UCSD-AML1 (cell line): ENCODE measurements around the gene MRLN.
"Not testable (repeated sequence)": the region's sequence is repeated elsewhere in the genome, so short reads cannot be mapped to it uniquely, and the experiment has no call there.

Source experiments
- DNase-seq: peaks from one replicate; lab custom pipeline; 2025; ENCODE audit not compliant: unreplicated experiment; lab: John Stamatoyannopoulos, UW

Gene MRLN

GRCh38 chr10:59753267-59753666, at the start of gene MRLN:
MRLN (minus strand) TSS chr10:59753455.
- DNase-seq, result no peak

GRCh38 chr10:59801171-59801570, 47.9 kb upstream of the MRLN start:
- no peak for DNase-seq

DNA sequence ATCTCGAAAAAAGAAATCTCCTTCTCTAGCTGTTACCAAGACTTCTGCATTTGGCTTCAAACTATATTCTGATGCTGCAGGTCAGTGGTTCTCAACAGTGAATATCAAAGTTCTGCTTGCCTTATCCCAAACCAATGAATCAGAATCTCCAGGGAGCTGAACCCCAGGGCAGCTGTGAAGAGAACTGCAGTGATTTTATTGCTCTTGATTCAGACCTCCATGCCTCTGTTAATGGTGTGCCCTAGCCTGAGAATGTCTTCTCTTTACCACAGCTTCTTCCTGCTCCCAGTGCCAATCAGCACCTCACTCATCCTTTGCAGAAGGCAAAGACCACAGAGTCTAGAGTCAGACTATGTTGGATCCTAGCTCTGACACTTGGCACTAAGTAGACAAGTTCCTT, 46.2 kb upstream of the MRLN start:
- DNase-seq, result no peak

GRCh38 chr10:59793919-59794318, 40.7 kb upstream of the MRLN start:
- DNase-seq, result no peak

GRCh38 chr10:59792812-59793211, 39.6 kb upstream of the MRLN start:
- DNase-seq, result no peak

GRCh38 chr10:59791601-59792000, 38.3 kb upstream of the MRLN start:
- no peak for DNase-seq

GRCh38 chr10:59790080-59790479, 36.8 kb upstream of the MRLN start:
- not testable (repeated sequence) for DNase-seq

DNA sequence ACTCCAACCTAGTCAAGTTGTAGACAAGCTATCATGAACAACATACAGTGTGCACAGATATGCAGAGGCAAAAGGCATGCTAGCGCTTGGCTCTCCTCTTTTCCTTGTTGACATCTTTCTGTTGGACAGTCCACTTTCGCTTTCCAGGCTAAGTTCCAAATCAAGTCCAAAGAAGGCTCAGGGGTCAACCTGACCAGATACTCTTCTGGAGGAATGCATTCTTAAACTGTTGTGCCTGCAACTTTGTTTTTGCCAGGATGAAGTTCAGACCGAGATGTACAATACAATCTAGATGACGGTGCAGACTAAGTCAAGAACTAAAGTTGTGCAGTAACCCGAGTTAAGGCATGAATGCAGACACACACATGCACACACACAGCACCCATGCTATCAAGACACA, 35.7 kb upstream of the MRLN start:
- not testable (repeated sequence) for DNase-seq

GRCh38 chr10:59787032-59787431, 33.8 kb upstream of the MRLN start:
- DNase-seq, result not testable (repeated sequence)

DNA sequence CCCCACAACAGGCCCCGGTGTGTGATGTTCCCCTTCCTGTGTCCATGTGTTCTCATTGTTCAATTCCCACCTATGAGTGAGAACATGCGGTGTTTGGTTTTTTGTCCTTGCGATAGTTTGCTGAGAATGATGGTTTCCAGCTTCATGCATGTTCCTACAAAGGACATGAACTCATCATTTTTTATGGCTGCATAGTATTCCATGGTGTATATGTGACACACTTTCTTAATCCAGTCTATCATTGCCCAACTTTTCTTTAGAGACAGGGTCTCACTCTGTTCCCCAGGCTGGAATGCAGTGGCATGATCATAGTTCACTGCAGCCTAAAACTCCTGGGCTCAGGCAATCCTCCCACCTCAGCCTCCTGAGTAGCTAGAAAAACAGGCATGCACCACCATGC, 32.2 kb upstream of the MRLN start:
- not testable (repeated sequence) for DNase-seq

- no peak for DNase-seq
These were observed 28.3 kb upstream of the MRLN start for GRCh38 chr10:59781511-59781910.

DNA sequence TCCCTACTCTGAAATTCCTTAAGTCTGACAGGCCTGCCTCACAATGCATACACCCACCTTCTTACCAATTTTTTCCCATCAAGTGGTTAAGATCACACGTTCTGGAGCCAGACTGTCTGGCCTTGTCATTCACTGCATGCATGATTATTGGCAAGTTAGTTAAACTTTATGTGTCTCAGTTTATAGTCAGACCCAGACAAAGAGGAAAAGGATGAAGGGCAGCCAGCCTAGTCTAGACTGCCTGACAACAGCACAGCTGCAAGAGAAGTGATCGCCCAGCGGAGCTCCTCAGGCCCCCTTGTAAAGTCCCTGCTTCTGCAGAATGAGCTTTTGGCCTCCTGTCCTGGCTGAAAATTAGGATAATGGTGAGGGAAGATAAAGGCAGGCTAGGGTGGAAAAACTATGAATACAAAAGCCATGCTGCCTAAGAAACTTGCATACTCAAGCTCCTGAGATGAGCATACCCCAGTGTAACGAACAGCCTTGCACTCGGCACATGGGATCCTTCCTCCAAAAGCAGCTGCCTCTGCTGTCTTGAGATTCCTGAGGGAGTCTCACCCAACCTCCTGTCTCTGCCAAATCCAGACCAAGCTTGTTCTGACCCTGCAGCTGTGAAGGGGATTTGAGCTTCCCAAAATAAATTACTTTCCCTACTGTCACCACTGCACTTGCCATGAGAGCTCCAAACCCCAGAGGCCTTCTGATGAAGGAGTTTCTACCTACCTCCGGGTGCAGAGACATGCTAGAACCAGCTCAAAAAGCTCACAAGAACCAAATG, 26.7 kb upstream of the MRLN start:
- DNase-seq, result no peak

DNA sequence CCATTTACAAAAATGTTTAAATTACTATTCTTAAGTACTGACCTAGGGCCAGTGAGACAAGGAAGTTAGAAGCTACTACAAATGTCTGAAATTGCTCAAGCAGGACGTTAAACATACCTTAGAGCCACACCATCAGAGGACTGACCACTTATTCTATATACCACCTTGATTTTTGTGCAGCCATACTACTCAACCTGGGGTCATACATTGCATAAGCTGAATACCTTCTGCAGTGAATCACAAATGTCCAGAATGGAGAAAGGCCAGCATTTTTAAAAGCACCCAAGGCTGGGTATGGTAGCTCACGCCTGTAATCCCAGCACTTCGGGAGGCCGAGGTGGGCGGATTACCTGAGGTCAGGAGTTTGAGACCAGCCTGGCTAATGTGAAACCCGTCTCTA, 21.2 kb upstream of the MRLN start:
- no peak for DNase-seq

DNA sequence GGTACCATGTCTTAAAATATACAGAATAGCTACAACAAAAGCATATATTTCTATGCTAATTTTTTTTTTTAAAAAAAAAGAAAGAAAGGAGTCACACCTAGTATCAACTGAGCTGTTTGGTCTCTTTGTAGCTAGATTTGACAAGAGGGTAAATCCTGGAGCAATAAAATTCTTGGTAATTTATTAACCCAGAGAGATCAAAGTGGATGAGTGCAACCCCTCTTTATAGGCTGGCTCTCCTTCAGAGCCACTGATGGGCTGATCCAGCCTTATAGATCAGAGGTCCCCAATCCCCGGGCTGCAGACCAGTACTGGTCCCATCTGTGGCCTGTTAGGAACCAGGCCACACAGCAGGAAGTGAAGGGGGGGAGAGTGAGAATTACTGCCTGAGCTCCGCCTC, 19.8 kb upstream of the MRLN start:
- DNase-seq, result no peak

DNA sequence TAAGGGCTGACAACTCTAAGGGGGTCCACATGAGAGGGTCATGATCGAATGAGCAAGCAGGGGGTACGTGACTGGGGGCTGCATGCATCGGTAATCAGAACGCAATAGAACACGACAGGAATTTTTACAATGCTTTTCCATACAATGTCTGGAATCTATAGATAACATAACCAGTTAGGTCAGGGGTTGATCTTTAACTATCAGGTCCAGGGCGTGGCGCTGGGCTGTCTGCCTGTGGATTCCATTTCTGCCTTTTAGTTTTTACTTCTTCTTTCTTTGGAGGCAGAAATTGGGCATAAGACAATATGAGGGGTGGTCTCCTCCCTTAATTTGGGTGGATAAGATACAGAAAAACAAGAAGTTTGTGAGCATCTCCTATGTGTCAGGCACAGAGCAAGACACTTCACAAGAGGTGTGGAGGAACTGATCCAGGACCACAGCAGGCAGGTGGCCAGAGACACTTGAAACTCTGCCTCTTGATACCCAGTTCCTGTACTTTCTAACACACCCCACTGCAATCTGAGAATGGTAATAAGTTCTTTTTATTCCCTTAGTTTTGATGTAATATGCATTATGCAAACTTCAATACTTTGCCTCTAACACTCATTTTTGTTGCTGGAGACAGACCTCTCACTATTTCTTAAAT, 18.0 kb upstream of the MRLN start:
- no peak for DNase-seq

- no peak for DNase-seq
These were observed 17.4 kb upstream of the MRLN start for GRCh38 chr10:59770689-59771088.

DNA sequence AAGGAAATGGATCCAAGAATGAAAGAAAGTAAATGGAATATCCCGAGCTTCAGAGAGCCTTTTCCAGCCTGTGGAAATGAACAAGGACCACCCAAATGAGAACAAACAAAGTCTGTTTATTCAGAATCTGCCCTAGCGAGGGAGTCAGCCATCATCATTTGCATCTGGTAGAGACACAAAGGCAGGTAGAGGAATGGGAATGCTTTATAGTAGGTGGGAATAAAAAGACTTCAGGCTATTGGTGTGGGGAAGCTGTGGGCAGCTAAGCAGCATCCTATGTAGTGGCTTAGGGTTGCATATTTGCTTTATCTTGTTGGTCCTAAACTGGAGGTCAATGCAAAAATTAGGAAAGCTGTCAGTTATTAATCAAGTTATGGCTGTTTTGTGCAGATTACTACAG, 9.2 kb upstream of the MRLN start:
- DNase-seq, result no peak

GRCh38 chr10:59757966-59758365, 4.7 kb upstream of the MRLN start:
- no peak for DNase-seq

- no peak for DNase-seq
These were observed 1.7 kb upstream of the MRLN start for GRCh38 chr10:59754951-59755350.

- DNase-seq, result no peak
These were observed 846 bp downstream of the MRLN start for GRCh38 chr10:59752278-59752940.

DNA sequence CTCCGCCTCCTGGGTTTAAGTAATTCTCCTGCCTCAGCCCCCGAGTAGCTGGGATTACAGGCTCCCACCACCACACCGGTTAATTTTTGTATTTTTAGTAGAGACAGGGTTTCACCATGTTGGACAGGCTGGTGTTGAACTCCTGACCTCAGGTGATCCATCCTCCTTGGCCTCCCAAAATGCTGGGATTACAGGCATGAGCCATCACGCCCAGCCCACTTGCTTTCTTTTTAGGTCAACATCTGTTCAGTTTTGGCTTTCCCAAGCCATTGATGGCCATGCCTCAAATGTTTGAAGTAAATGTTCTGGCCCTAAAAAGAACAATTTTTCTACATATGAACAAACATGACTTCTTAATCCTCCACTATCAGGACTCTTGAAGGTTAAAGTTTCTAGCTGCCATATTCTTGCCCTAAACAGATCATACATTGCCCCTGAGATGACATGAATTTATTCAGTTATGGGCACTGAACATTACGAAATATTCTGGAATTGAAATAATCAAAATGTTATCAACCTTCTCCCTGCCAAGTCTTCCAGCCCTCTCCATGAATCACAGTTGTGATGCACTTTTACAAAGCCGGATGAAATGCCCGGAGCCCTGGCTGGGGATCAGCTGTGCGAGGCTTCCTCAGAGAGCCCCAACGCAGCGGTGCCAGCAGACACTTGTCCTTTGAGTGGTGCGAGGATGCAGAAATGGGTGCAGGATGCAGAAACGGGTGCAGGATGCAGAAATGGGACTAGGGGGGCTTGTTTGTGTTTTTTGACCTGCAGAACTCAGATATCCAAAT, 2.9 kb downstream of the MRLN start:
- DNase-seq, result no peak
